HAP-1 (cell line): ENCODE data around the gene SAG.

Experiments used
- DNase-seq, 2 experiments: peaks; one replicate each; pipeline ENCODE4 v3.0.0-alpha.2; 2016 to 2020; ENCODE audit warnings: low spot score in 2 of 2
- H3K27me3 ChIP-seq: fragments of 250-450 bp; sonication (Bioruptor Pico); 2 replicates; pipeline ENCODE4 v1.5.1; 2020; ENCODE audit warnings: low read depth, mild to moderate bottlenecking, moderate library complexity
- H3K36me3 ChIP-seq: fragments of 250-450 bp; sonication (Bioruptor Pico); replicated peaks from 2 replicates; pipeline ENCODE4 v1.5.1; 2020; ENCODE audit warnings: mild to moderate bottlenecking
- H3K4me1 ChIP-seq: fragments of 250-450 bp; sonication (Bioruptor Pico); 2 replicates; pipeline ENCODE4 v1.5.1; 2020; ENCODE audit warnings: mild to moderate bottlenecking
- H3K4me3 ChIP-seq: fragments of 250-450 bp; sonication (Bioruptor Pico); 2 replicates; pipeline ENCODE4 v1.5.1; 2020; ENCODE audit warnings: mild to moderate bottlenecking, moderate library complexity
- H3K9me3 ChIP-seq: fragments of 250-450 bp; sonication (Bioruptor Pico); 2 replicates; pipeline ENCODE4 v1.5.1; 2020; ENCODE audit warnings: mild to moderate bottlenecking, moderate library complexity
- in situ Hi-C: fragments of 300-500 bp; cut with MboI; formaldehyde crosslinking; loops from 3 replicates; pipeline ENCODE4 v1.14.3; 2020; ENCODE audit warnings: low sequenced_read_pairs, inconsistent platforms, mixed read lengths

SAG gene

DNA sequence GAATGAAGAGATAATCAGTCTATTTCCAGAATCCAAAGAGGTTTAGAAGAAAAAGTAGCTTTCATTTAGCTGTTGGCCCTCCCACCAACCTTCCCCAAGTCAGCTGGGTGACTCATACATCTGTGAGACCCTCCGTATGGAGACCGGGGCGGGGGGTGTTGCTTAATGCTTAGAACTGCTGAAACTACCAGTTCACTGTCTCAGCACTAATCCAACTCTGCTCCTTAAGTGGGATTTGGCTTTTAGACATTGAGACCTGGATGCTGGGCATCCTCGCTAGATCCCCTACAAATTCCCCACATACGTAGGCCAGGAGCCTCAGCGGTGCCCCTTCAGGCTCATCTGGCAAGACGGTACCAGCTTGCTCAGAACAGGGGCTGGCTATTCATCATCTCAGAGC lies at the start of gene SAG:
Gene SAG, plus strand, starts transcription at position 252 of the 400 bp plus-strand sequence. CDS start 1,374 bp downstream, outside the sequence.
- no peak within 1 kb of the TSS for H3K4me3 ChIP-seq
- in situ Hi-C loops, result no loop called here
- H3K4me1 ChIP-seq, result no peaks in the 10 kb centered on the region
- no peak for DNase-seq
- no peaks in the 10 kb centered on the region for H3K9me3 ChIP-seq
- no peaks in the 10 kb centered on the region for H3K36me3 ChIP-seq
- H3K27me3 ChIP-seq, result no peaks in the 10 kb centered on the region

DNA sequence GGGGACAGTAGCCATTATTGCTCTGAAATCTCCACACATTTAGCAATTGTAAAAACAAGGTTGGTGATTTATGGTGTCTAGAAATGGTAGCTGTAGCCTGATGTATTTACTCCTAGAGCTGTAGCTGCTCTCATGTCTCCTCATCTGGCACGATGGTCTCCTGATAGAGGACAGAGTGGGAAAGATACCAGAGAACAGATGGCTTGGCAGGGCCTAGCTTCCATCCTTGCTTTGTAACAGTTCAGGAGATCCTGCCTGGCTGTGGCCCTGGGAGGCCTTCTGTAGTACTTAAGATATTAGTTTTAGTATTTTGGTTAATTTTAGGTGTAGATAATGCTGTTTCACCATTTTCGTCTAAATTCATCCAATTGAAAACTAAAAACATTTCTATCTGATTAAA lies 49.4 kb upstream of the SAG start:
- no peak overlapping the region for H3K4me3 ChIP-seq
- peaks cover 78% of the 10 kb centered on the region for H3K36me3 ChIP-seq
- H3K9me3 ChIP-seq, result no peaks in the 10 kb centered on the region
- no peaks in the 10 kb centered on the region for H3K27me3 ChIP-seq
- no peak for DNase-seq
- H3K4me1 ChIP-seq, result no peaks in the 10 kb centered on the region
- in situ Hi-C loops, result loop anchor here (10.0 kb wide), 1 partner anchor 653 kb away; no protein-coding TSS in a partner anchor

DNA sequence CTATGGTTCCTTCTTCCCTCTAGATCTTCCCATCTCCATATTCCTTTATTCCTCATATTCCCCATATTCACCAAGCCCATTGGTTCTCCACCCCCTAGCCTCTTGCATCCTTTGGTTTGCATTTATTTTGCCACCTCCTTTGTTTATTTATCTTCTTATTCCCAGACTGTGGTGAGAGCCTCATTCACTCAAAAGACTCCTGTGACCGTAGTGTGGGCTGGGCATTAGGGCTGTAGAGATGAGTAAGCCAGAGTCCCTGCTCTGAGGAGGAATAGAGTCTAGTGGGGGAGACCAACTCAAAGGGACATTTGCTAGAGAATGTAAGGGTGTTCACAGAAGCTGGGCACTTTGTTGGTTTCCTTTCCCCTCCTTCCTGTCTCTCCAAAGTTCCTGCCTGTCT lies 47.9 kb upstream of the SAG start:
- in situ Hi-C loops, result loop anchor here (10.0 kb wide), 1 partner anchor 655 kb away; no protein-coding TSS in a partner anchor
- Histone ChIP-seq H3K36me3 (peaks cover 84% of the 10 kb centered on the region), H3K9me3 (no peaks in the 10 kb centered on the region), H3K4me3 (no peak overlapping the region), H3K4me1 (no peaks in the 10 kb centered on the region), H3K27me3 (no peaks in the 10 kb centered on the region)
- DNase-seq, result no peak

DNA sequence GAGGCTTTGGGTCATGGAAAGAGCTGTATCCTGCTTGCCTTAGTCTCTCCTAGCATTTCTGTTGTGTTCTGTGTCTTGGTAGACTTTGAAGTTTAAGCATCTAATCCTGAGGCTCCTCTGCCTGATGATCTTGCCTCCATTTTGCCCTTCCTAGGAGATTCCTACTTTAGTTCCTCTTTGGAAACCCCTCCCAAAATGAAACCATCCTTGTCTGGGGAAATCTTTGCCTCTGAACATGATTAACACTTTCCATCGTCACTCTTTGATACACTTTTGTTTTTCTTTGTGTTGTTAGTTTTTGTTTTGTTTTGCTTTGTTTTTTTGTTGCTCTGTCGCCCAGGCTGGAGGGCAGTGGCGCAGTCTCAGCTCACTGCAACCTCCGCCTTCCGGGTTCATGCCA lies 47.0 kb upstream of the SAG start:
- Histone ChIP-seq H3K27me3 (no peaks in the 10 kb centered on the region), H3K36me3 (peaks cover 89% of the 10 kb centered on the region), H3K4me3 (no peak overlapping the region), H3K9me3 (no peaks in the 10 kb centered on the region), H3K4me1 (peaks cover 8% of the 10 kb centered on the region)
- DNase-seq, result no peak
- in situ Hi-C loops, result no loop called here

DNA sequence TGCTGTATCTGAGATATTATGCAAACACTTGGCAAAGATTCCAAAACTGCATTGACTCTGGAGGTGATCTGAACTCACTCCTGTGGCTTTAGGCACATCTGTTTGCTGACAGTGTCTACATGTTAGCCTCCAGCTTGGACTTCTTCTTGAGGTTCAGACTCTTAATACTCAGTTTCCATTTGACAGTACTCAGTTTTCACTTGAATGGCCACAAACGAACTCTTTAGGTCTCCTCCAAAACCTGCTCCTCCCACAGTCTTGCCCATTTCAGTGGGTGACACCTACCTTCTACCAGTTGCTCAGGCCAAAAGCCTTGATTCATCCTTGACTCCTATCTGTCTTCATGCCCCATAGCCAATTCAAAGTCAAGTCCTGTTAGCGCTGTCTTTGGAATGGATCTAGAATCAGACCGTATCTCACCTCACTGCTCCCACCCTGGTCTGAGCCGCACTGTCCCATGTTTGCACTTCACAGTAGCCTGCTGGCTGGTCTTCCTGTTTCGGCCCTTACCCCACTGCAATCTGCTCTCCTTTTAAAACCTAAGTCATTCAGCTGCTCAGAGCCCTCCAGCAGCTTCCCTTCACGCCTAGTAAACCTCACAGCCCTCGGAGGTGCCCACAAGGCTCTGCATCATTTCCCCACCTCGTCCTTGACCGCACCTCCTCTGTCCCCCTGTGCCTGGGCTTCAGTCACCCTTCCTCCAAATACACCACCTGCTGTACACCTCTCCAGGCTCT lies 45.6 kb upstream of the SAG start:
- in situ Hi-C loops, result no loop called here

DNA sequence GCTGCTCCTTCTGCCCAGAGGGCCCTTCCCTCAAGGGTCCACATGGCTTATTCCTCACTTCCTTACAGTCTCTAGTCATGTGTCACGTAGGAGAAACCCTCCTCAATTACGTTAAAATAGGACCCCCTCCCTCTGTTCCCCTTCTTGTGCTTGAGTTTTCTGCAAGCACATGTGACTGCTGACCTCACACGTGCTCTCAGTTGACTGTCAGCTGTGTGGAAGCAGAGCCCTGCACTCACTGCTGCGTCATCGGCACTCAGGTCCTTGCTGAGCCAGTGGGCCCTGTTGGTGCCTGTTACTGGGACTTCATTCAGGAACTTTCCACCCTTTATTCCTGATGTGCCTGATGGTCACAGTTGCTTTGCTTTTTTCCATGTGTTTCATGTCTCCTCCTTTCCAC lies 45.1 kb upstream of the SAG start:
- in situ Hi-C loops, result no loop called here
- peaks cover 17% of the 10 kb centered on the region for H3K4me1 ChIP-seq
- no peaks in the 10 kb centered on the region for H3K27me3 ChIP-seq
- peaks cover 77% of the 10 kb centered on the region for H3K36me3 ChIP-seq
- no peak overlapping the region for H3K4me3 ChIP-seq
- H3K9me3 ChIP-seq, result no peaks in the 10 kb centered on the region
- no peak for DNase-seq

More for the DNA sequence above, 45.6 kb upstream of the SAG start:
- Histone ChIP-seq H3K27me3 (no peaks in the 10 kb centered on the region), H3K4me1 (peaks cover 17% of the 10 kb centered on the region), H3K9me3 (no peaks in the 10 kb centered on the region), H3K4me3 (no peak overlapping the region), H3K36me3 (peaks cover 81% of the 10 kb centered on the region)
- DNase-seq, result no peak

DNA sequence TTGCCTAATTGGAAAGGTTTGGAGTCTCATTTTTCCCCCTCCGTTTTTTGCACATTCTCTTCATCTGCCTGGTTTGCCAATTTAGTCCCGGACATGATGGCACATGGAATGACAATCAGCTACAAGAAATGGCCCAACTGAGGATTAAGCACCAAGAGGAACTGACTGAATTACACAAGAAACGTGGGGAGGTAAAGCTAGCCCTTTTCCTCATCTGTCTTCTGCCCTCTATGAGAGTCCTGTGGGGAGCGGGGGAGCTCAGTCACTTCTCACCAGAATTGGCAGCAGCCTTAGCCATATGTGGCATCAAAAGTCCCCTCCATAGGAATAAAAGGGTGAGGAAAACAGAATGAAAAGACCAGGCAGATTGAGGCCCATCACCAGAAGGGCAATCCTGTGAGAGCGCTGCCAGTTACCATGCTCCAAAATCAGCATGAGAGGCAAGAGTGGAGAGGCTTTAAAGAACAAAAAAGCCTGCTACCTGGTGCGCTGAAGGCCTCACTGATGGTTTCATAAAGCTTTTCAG lies 44.5 kb upstream of the SAG start:
- Histone ChIP-seq H3K9me3 (no peaks in the 10 kb centered on the region), H3K4me3 (no peak overlapping the region), H3K36me3 (peaks cover 78% of the 10 kb centered on the region), H3K4me1 (peaks cover 17% of the 10 kb centered on the region), H3K27me3 (no peaks in the 10 kb centered on the region)
- DNase-seq, result no peak
- in situ Hi-C loops, result no loop called here

DNA sequence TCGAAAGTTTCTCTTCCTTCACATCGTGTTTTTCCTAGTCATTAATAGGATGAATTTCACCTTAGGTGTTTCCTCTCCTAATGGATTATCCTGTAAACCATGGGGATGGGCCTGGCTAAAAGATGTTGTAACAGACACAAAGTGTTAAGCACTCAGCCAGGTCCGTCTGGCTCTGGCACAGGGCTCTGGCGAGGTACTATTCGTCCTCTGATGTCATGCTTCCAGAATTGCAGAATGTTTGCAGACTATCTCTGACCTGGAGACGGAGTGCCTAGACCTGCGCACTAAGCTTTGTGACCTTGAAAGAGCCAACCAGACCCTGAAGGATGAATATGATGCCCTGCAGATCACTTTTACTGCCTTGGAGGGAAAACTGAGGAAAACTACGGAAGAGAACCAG lies 42.9 kb upstream of the SAG start:
- no peak overlapping the region for H3K4me3 ChIP-seq
- in situ Hi-C loops, result no loop called here
- DNase-seq, result no peak
- peaks cover 77% of the 10 kb centered on the region for H3K36me3 ChIP-seq
- H3K9me3 ChIP-seq, result no peaks in the 10 kb centered on the region
- H3K4me1 ChIP-seq, result peaks cover 17% of the 10 kb centered on the region
- no peaks in the 10 kb centered on the region for H3K27me3 ChIP-seq

DNA sequence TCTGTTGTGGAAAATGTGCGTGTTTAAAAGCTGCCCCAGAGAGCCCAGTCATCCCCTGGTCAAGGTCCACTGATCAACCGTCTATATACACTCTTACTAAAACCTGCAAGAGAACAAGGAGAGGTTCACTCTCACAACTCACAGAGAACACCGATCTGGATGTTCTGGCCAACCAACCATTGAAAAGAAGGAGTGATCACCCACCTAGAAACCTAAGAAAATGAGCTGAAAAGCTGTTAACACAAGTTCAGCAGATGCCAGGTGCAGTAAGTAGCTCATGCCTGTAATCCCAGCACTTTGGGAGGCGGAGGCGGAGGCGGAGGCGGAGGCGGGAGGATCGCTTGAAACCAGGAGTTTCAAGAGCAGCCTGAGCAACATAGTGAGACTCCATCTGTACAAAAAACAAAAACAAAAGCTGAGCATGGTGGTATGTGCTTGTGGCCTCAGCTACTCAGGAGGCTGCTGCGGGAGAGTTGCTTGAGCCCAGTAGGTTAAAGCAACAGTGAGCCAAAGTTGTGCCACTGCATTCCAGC lies 41.7 kb upstream of the SAG start:
- DNase-seq, result peak; percentile 10 to 75
- Histone ChIP-seq H3K9me3 (no peaks in the 10 kb centered on the region), H3K4me1 (peaks cover 17% of the 10 kb centered on the region), H3K27me3 (no peaks in the 10 kb centered on the region), H3K36me3 (peaks cover 72% of the 10 kb centered on the region), H3K4me3 (no peak overlapping the region)
- in situ Hi-C loops, result no loop called here

DNA sequence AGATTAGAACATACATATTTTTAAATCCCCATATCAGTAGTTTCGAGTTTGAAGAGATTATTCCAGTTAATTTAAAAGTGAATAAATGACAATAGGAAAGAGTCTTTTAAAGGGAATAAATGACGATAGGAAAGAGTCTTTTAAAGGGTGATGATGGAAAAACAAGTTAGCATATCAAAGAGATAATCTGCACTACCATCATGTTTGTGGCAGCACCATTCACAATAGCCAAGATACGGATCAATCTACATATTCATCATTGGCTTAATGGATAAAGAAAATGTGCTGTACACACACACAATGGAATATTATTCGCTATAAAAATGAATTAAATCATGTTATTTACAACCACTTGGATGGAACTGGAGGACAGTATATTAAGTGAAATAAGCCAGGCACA lies 41.1 kb upstream of the SAG start:
- H3K4me1 ChIP-seq, result peaks cover 17% of the 10 kb centered on the region
- DNase-seq, result peak; percentile 39 to 99
- H3K4me3 ChIP-seq, result no peak overlapping the region
- in situ Hi-C loops, result no loop called here
- H3K36me3 ChIP-seq, result peaks cover 70% of the 10 kb centered on the region
- H3K9me3 ChIP-seq, result no peaks in the 10 kb centered on the region
- no peaks in the 10 kb centered on the region for H3K27me3 ChIP-seq

DNA sequence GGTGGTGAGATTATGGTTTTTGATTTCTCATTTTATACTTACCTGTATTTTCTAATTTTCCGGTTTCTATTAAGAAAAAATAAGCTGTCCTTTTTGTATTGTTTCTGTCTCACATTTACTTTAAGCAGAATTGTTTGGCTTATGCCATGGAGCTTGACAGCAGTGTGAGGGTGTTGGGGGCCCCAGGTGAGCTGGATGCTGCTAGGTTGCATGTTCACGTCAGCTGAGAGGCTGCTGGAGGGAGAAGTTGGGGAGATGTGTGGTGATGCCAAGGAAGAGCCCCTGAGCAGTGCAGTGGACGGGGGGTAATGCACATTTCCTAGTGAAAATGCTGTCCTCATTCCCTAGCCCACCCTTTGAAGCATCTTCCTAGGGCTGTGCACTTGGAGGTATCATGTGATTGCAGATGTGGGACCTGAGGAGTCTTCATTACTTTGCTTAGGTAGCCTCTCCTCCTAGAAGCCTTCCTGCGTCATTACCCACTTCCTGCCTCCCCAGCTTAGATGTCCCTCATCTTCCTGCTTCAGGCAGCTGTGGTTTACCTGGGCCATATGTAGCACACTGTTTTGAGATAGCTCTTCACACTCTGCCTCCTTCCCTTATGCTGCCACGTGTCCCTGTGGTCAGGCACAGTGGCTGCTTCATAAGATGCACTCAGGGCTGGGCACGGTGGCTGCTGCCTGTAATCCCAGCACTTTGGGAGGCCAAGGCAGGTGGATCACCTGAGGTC lies 39.9 kb upstream of the SAG start:
- Histone ChIP-seq H3K4me1 (peaks cover 17% of the 10 kb centered on the region), H3K4me3 (no peak overlapping the region), H3K9me3 (no peaks in the 10 kb centered on the region), H3K36me3 (peaks cover 70% of the 10 kb centered on the region), H3K27me3 (no peaks in the 10 kb centered on the region)
- DNase-seq, result no peak
- in situ Hi-C loops, result no loop called here

DNA sequence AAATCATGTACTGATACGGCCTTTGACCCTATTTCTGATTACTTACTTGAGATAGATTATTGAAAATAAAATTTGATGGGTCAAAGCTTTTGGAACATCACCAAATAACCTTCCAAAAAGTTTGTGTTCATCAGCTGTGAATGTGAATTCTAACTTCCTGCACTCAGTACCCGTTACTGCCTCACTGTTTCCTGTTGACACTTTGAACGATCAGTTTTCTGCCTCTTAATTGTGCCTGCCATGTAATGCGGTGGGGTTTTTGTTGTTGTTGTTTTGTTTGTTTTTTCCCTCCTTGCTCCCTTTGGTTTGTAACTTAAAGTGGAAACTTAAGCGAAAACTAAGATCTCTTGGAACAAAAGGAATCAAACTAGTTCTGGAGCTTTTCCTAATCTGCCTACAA lies 37.2 kb upstream of the SAG start:
- H3K36me3 ChIP-seq, result peaks cover 73% of the 10 kb centered on the region
- no peaks in the 10 kb centered on the region for H3K27me3 ChIP-seq
- H3K9me3 ChIP-seq, result no peaks in the 10 kb centered on the region
- H3K4me1 ChIP-seq, result peaks cover 13% of the 10 kb centered on the region
- in situ Hi-C loops, result no loop called here
- DNase-seq, result no peak
- no peak overlapping the region for H3K4me3 ChIP-seq

DNA sequence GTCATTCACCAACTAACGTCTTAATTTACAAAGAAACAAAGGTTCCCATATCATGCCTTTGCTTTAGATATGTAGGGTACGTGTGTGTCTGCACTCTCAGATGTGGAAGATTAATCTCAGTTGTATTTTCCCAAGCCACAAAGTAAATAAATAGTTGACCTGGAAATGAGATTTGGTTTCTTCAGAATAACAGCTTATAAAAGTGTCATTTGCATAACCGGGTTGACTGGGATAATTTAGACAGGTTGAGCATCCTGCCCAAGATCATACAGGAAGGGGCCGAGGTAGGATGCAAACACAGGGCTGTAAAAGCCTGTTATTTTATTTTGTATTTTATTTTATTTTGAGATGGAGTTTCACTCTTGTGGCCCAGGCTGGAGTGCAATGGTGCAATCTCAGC lies 36.7 kb upstream of the SAG start:
- Histone ChIP-seq H3K4me1 (peaks cover 7% of the 10 kb centered on the region), H3K36me3 (peaks cover 73% of the 10 kb centered on the region), H3K27me3 (no peaks in the 10 kb centered on the region), H3K4me3 (no peak overlapping the region), H3K9me3 (no peaks in the 10 kb centered on the region)
- DNase-seq, result no peak
- in situ Hi-C loops, result no loop called here

DNA sequence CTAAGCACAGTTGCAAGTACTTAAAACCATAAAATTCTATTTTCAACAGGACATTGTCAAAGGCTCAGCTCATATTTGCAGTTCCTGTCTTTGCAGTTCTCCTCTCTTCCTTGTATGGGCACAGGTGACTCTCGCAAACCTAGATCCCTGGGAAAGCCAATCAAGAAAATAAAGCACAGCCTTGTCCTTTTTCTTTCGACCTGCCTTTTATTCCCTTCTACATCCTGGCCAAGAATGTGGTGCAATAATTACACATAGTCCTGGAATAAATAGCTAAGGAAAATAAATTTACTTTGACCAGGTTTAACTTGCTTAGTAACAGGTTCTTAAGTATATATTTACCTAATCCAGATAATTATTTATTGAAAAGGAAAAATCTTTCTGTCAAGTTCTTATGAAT lies 35.9 kb upstream of the SAG start:
- Histone ChIP-seq H3K4me3 (no peak overlapping the region), H3K9me3 (no peaks in the 10 kb centered on the region), H3K36me3 (peaks cover 80% of the 10 kb centered on the region), H3K4me1 (peaks cover 2% of the 10 kb centered on the region; the same call in 1 of the 2 replicates), H3K27me3 (no peaks in the 10 kb centered on the region)
- in situ Hi-C loops, result no loop called here
- DNase-seq, result no peak
